NCI-H2081 (cell line): Measurements from ENCODE around the gene NTN1.

Source experiments
- DNase-seq, 2 experiments: peaks; one replicate each; lab custom pipeline; 2025; lab: John Stamatoyannopoulos, UW

The NTN1 gene

GRCh38 chr17:9218064-9218635, 196.8 kb downstream of the NTN1 start:
- DNase-seq: no peak

- DNase-seq: no peak
These were observed 197.6 kb downstream of the NTN1 start for GRCh38 chr17:9218911-9219310.

- DNase-seq: no peak
These were observed 198.5 kb downstream of the NTN1 start for GRCh38 chr17:9219631-9220397.

- DNase-seq: no peak
These were observed 199.3 kb downstream of the NTN1 start for GRCh38 chr17:9220398-9221146.

GRCh38 chr17:9221147-9221921, 200.0 kb downstream of the NTN1 start:
- no peak for DNase-seq

GRCh38 chr17:9221922-9222180, 200.5 kb downstream of the NTN1 start:
- DNase-seq: no peak

- no peak for DNase-seq
These were observed 202.2 kb downstream of the NTN1 start for GRCh38 chr17:9223531-9223930.

- DNase-seq: no peak
These were observed 203.2 kb downstream of the NTN1 start for GRCh38 chr17:9224485-9224884.

GRCh38 chr17:9225305-9226101, 204.2 kb downstream of the NTN1 start:
- DNase-seq: no peak

- no peak for DNase-seq
These were observed 205.0 kb downstream of the NTN1 start for GRCh38 chr17:9226130-9226793.

- DNase-seq: no peak
These were observed 205.5 kb downstream of the NTN1 start for GRCh38 chr17:9226794-9227135.

- DNase-seq: no peak
These were observed 206.6 kb downstream of the NTN1 start for GRCh38 chr17:9227819-9228407.

GRCh38 chr17:9228408-9229159, 207.3 kb downstream of the NTN1 start:
- no peak for DNase-seq

GRCh38 chr17:9229160-9229825, 208.0 kb downstream of the NTN1 start:
- no peak for DNase-seq

- DNase-seq: no peak
These were observed 208.5 kb downstream of the NTN1 start for GRCh38 chr17:9229826-9230201.

GRCh38 chr17:9230346-9230745, 209.0 kb downstream of the NTN1 start:
- no peak for DNase-seq

- DNase-seq: no peak
These were observed 209.6 kb downstream of the NTN1 start for GRCh38 chr17:9230861-9231260.

- DNase-seq: no peak
These were observed 210.3 kb downstream of the NTN1 start for GRCh38 chr17:9231449-9232154.

GRCh38 chr17:9232155-9232475, 210.8 kb downstream of the NTN1 start:
- no peak for DNase-seq
